Hematopoietic multipotent progenitor cell treated with erythropoietin and hydrocortisone succinate and interleukin-3 and kit ligand, for 6 days (in vitro differentiated cells): Measurements from ENCODE around the gene NYAP1.
"Not testable (repeated sequence)": the region's sequence is repeated elsewhere in the genome, so short reads cannot be mapped to it uniquely, and the experiment has no call there.

Source experiments
- DNase-seq: peaks from one replicate; pipeline ENCODE4 v3.0.0-alpha.2; 2015

Gene NYAP1

DNA sequence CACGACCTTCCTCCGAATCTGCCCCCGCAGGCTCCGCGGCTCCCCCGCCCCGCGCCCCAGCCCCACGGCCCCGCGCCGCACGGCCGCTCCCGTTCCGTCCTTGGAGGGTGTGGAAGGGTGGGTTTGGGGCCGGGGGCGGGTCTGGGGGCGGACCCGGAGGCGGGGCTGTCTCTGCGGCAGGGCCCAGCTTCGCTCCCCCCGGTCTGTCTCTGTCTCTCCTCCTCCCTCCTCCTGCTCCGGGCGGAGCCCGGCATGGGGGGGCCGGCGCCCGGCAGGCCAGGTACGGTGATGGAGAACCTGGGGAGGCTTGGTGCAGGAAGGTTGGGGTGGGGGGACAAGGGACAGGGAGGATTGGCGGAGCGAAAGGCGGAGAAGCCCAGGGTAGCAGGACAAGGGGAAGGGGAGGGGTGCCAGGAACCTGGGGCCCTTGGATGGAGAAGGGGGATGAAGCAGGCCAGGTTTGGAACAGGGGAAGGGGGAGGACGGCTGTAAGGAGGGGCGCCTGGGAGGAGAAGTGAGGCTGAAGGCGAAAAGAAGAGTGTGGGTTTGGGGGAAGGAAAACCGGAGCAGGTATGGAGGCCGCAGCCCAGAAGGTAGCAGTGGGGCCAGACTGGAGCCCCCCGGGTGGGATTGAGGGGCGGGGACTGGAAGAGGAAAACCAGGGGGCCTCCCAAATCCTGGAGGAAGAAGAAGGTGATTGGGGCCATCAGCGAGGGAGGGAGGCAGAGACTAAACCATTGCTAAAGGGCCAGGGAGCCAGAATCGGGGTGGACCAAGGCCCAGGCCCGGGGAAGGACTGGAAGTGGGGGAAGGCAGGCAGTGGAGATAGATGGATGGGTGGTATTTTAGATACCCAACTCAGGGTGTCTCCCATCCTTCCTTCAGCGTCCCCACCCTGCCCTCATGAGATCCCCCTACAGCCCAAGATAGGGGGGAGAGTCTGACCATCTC lies at the start of gene NYAP1:
TSS of gene NYAP1 (plus strand) at position 206 of the 951 bp plus-strand sequence. CDS start 1,385 bp downstream, outside the sequence.
- DNase-seq = peak; percentile 79

DNA sequence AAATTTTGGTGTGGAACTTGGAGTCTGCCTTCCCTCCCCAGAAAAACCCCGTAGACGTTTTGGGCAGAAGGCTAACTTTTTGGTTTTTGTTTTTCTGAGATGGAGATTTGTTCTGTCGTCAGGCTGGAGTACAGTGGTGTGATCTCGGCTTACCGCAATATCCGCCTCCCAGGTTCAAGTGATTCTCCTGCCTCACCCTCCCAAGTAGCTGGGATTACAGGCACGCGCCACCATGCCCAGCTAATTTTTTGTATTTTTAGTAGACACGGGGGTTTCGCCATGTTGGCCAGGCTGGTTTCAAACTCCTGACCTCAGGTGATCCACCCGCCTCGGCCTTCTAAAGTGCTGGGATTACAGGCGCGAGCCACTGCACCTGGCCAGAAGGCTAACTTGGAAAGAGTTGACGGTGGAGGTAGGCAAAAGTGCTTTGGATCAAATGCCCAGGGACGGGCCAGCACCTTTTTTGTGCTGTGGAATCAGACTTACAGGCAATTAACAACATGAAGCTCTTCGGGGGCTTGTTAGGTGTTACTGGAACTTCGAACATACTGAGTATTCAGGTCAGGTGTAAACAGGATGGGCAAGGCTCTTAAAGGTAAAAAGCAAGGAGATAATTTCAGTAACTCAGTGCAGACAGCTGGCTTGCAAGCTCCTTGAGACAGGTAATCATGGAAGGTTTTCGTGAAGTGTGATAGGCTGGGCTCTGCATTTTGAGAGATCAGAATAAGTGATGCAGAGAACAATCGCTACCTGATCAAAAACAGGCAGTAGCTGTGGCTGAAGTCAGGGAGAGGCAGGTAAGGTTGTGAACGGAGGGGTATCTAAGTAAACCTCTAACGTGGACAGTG lies 49.2 kb upstream of the NYAP1 start:
- DNase-seq = no peak

DNA sequence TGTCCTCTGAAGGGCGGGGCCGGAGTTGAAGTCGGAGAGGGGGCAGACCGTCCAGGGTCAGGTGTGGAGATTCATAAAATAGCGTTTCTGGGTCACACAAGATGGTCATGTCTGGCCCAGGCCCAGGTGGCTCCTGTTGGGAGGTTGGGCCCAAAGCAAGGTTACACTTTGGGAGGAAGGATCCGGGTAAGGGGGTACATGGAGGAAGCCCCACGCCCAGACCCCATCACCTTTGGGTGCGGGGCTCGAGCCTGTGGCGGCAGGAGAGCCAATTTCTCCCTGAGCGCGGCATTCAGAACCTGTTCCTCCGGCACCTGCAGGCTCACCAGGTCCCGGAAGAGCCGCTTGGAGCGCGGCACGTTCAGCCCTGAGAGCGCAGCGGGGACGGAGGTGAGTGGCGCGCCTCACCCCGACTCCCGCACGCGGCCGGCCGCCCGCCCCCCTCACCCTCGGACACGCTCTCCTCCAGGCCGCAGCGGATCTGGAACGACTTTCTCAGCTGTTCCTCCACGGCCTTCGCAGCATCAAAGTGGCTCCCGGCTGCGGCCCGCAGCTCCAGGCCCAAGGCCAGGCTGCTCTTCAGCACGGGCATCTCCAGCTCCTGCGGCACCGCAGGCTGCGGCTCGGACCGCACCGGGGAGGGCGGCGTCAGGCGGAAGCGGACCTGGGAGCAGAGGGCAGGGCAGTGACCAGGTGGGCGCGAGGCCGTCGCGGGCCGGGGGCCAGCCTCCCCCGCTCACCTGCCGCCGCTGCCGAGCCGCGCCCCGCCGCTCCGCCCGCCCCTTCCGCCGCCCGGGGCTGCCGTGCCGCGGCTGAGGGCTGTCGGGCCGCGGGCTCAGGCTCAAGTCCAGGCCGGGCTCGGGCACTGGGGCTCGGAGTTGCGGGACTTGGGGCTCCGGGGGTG lies 48.1 kb upstream of the NYAP1 start:
- peak; percentile 59 for DNase-seq

DNA sequence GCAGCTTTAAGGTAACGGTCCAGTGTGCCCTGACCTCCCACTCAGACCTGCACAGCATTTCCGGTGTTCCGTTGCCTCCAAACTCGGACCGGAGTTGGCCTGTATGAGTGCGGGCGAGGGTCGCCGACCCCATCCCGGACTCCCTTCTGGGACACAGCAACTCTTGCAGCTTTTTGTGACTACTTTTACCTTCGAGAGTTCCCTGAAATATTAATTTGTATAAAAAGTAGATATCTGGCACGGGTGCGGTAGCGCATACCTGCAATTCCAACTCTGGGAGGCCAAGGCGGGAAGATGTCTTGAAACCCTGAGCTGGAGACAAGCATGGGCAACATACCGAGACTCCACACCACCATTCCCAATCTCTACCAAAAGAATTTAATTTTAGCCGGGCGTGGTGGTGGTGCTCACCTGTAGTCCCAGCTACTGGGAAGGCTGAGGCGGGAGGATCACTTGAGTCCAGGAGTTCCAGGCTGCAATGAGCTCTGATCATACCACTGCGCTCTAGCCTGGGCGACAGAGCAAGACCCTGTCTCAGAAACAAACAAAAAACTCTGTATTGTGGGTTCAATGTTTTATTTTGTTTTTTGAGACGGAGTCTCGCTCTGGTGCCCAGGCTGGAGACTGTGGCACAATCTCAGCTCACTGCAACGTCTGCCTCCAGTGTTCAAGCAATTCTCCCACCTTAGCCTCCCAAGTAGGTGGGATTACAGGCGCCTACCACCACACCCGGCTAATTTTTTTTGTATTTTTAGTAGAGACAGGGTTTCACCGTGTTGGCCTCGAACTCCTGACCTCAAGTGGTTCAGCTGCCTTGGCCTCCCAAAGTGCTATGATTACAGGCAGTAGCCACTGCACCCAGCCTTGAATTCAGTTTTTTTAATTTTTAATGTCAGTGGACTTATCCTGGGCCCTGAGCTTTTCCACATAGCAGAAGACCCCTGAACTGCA lies 46.3 kb upstream of the NYAP1 start:
- no peak for DNase-seq

DNA sequence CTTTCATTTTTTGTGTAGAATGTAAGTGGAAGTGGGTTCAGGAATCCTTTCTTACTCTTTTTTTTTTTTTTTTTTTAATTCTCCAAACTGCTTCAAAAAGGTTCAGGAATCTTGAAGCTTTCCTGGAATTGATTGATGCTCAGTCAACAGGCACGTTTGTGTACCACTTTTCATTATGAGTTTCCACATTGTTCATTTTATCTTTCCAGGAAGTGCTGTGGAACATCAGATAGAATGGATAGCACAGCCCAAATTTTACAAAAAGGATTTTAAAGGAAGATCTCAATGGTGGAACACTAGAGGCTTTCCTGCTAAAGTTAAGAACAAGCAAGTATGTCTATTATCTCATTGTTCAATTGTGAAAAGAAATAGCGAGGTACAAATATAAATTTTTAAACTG lies 45.6 kb upstream of the NYAP1 start:
- DNase-seq = no peak

DNA sequence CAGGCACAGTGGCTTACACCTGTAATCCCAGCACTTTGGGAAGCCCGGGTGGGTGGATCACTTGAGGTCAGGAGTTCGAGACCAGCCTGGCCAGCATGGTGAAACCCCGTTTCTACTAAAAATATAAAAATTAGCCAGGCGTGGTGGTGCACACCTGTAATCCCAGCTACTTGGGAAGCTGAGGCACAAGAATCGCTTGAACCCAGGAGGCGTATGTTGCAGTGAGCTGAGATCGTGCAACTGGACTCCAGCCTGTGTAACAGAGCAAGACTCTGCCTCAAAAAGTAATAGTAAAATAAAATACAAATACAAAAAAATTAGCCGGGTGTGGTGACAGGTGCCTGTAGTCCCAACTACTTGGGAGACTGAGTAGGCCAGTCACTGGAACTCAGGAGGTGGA lies 45.0 kb upstream of the NYAP1 start:
- DNase-seq = not testable (repeated sequence)

DNA sequence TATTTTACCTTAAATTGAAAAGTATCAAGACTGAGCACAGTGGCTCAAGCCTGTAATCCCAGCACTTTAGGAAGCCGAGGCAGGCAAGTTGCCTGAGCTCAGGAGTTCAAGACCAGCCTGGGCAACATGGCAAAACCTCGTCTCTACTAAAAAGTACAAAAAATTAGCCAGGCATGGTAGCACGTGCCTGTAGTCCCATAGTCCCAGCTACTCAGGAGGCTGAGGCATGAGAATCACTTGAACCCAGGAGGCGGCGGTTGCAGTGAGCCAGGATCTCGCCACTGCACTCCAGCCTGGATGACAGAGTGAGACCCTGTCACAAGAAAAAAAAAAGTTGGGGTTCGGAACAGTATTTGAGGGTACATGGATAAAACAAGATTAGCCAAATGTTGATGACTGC lies 44.5 kb upstream of the NYAP1 start:
- DNase-seq = not testable (repeated sequence)

DNA sequence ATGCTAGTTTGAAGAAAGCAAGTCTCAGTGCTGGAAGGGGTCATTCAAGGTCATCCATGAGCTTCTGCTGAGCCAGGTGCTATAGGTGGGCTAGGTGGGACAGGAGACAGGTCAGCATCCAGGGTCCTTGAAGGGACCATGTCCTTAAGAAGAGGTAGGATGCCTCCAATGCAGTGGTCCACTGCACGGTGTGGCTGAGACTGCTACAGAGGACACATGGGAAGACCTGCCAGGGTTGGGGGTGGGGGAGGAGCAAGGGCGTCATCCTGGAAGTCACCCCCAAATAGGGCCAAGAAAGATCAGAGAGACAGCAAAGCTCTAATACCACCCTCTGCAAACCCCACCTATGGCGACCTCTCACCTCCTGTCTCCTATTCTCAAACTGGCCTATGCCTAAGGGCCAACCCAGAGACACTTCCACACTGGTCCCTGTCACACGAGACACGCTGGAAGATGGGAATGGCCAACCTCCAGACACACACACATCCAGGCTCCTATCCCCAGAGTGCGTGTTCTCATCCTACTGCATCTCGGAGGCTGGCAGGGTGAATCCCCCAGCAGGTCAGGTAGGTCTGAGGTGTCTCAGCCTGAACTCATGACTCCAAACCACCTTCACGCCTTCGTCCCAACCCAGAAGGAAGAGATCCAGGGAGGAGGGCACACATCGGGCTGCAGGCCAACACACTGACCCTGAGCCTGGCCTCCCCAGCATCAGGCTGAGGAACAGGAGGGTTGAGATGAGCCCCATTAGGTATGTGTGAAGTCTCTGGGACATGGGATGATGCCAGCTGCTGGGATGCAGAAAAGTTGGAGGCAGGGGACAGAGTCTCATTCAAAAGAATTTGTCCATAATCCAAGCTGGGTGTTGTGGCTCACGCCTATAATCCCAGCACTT lies 41.8 kb upstream of the NYAP1 start:
- no peak for DNase-seq

DNA sequence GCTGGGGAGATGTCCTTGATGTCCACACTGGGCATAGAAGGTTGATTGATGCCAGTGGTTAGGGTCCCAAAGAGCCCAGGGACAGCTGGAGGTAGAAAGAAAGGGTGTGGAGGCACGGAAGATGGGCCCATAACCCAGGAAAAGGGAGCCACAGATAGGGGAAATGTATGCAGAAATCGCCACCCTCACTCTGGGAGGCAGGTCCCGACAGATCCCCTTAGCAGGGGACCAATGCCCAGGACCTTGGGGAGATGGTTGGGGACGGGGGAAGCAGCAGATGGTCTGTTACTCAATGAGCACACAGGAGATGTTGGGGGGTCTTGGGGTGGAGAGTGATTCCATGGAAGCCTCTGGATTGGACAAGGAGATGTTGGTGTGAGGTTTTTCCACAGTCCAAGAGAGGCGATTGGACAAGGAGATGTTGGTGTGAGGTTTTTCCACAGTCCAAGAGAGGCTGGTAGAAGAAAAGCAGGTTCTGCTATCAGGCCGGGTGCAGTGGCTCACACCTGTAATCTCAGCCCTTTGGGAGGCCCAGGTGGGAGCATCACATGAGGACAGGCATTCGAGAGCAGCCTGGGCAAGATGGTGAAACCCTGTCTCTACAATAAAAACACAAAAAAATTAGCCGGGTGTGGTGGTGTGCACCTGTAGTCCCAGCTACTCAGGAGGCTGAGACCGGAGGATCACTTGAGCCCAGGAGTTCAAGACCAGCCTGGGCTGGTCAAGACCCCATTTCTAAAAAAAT lies 40.5 kb upstream of the NYAP1 start:
- DNase-seq = no peak

DNA sequence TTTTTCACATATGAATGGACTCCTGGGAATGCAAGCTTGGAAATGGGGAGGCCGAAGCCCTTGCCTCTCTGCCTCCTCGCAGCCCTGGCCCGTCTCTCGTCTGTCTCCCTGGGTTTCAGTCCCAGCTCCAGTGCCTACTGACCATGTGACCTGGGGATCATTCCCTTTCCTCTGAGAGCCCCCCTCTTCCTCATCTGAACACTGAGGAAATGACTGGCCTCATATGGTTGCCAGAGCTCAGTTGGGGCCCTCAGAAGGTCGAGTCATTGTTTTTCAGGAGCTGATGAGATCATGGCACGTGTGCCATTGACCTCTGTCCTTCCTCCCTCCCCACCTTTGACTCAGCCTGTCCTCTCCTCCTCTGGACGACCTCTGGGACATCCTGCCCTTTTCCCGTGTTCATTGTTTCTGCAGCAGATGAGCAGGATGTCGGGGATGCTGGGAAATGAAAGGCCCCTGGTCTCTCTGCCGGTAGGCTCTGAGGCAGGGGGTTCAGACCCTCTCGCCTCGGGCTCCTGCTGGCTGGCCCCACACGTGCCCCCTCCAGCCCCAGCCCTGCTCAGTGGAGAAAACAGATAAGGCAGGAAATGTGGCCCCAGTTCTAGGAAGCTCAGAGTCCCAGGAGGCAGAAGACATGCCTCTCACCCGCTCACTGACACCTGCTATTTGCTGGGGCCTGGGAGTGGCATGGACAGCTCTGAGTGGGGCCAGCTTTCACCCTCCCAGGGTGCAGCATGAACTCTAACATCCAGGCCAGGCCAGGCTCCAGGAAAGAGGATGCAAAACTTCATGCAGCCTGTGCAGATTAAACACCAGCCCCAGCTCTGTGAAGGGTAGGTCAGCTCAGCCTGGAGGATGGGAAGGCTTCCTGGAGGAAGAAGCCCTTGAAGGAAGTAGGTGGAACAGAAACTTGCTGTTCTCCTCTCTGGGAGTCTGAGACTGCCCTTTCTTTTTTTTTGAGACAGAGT lies 39.1 kb upstream of the NYAP1 start:
- DNase-seq = peak; percentile 75

DNA sequence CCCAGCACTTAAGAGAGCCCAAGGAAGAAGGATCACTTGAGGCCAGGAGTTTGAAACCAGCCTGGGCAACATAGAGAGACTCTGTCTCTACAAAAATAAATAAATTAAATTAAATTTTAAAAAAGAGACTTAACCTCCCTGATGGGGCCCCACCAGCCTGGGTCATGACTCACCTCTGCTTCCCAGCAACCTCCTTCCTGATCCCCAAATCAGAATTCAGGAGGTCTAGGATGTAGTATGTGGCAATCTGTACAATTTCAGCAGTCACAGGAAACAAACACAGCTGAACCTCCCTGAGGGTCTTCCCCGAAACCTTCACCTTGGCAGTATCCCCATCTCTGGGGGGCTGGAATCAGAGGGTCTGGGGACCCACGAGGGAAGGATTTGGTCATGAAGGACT lies 37.7 kb upstream of the NYAP1 start:
- no peak for DNase-seq

DNA sequence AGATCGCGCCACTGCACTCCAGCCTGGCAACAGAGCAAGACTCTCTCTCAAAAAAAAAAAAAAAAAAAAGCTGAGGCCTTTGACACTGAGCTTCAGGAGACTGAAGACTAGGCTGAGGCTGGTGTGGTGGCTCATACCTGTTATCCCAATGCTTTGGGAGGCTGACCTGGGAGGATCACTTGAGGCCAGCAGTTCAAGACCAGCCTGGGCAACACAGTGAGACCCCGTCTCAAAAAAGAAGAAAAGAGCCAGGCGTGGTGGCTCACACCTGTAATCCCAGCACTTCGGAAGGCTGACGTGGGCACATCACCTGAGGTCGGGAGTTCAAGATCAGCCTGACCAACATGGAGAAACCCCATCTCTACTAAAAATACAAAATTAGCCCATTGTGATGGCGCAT lies 36.4 kb upstream of the NYAP1 start:
- not testable (repeated sequence) for DNase-seq

DNA sequence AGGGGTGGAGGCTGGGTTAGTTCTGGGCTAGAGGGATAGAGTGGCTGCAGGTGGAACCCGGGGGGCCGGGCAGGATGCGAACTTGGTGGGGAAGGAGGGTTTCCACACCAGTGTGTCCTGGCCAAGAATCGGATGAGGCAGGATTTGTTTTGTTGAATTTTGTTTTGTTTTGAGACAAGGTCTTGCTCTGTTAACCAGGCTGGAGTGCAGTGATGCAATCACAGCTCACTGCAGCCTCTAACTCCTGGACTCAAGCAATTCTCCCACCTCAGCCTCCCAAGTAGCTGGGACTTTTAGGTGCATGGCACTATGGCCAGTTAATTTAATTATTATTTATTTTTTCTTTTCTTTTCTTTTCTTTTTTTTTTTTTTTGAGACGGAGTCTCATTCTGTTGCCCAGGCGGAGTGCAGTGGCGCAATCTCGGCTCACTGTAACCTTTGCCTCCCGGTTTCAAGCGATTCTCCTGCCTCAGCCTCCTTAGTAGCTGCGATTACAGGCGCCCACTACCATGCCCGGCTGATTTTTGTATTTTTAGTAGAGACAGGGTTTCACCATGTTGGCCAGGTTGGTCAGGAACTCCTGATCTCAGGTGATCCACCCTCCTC lies 34.4 kb upstream of the NYAP1 start:
- no peak for DNase-seq

DNA sequence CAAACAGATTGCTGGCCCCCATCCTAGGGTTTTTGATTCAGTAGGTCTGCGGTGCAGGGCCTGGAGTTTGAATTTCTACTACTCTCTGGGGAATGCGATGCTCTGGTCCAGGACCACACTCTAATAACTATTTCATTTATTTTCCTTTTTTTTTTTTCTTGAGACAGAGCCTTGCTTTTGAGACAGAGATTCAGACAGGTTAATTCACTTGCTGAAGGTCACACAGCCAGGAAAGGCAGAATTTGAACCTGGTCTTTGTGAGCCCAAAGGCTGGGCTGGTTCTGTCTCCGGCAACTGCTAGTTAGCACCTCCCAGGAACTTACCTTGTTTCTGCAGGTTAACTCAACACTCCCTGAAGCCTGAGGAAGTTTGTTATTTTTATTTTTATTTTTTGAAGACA lies 31.2 kb upstream of the NYAP1 start:
- DNase-seq = no peak

DNA sequence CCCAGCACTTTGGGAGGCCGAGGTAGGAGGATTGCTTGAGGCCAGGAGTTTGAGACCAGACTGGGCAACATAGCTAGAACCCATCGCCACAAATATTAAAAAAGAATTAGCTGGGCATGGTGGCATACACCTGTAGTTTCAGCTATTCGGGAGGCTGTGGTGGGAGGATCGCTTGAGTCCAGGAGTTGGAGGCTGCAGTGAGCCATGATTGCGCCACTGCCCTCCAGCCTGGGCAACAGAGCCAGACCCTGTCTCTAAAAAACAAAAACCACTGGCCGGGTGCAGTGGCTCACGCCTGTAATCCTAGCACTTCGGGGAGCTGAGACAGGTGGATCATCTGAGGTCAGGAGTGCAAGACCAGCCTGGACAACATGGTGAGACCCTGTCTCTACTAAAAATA lies 29.9 kb upstream of the NYAP1 start:
- DNase-seq = not testable (repeated sequence)

DNA sequence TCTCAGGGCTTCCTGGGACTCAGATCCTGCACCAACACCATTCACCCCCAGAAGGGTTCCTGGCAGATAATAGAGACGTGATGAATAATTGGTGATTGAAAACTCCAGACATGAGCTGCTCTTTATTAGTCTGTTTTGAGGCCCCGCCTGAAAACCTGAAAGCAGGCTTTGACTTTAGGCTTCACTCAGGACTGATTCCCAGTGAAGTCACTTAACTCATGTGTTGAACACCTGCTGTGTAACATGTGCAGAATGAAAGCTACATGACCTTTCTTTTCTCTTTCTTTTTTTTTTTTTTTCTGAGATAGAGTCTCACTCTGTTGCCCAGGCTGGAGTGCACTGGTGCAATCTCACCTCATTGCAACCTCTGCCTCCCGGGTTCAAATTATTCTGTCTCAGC lies 28.5 kb upstream of the NYAP1 start:
- DNase-seq = no peak

DNA sequence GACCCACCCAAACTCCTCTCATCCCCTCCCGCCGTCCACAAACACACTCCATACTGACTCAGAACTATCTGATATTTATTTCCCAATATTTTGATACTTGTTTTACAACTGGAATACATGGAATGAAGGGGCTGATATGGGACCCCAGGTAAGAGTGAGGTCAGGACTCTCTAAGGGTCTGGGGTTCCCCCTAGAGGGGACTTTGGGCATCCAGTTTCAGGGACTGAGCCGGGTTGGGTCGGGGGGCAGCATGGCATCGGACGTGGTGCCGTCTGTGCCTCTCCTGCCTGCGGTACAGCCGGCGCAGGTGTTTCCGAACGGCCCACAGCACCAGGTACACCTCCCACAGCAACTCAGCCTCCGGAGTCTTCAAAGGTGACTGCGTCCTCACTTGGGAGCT lies 27.2 kb upstream of the NYAP1 start:
- no peak for DNase-seq

DNA sequence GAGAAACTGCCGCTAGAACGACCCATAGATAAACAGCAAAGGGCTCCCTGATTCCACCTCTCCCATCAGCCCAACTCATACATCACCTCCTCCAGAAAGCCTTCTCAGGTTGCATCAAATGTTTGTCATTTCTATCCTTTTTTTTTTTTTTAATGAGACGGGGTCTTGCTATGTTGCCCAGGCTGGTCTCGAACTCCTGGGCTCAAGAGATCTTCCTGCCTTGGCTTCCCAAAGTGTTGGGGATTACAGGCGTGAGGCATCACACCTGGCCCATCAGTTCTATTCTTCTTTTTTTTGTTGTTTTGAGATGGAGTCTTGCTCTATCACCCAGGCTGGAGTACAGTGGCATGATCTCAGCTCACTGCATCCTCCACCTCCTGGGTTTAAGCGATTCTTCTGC lies 26.7 kb upstream of the NYAP1 start:
- no peak for DNase-seq
